Measurements from ENCODE around the gene KLRD1. TPM values are rescaled to one million over a fixed set of nuclear protein-coding genes. Genes with fewer than 3 reads are reported as not detected.

KLRD1 gene
- total and polyA plus RNA-seq, 2 donors (not counting 1 experiment from before 2014, with no cell fraction given) = 0.06 to 0.17 TPM

- Histone ChIP-seq H3K27me3 (ENCODE audit: control insufficient read depth, insufficient read depth, low read length) (no peaks in the 10 kb centered on the region), H3K9ac (ENCODE audit: insufficient read depth, low read length) (no peak overlapping the region), H3K27ac (ENCODE audit: insufficient read depth, low read length) (no peak overlapping the region), H3K79me2 (ENCODE audit: control insufficient read depth, insufficient read depth, low read length) (no peaks in the 10 kb centered on the region), H3K4me1 (ENCODE audit: control insufficient read depth, extremely low read depth, insufficient read depth, low read length) (peaks cover under 1% of the 10 kb centered on the region), H3K9me3 (ENCODE audit: control insufficient read depth, insufficient read depth, low read depth, low read length) (no peaks in the 10 kb centered on the region), H3K4me3 (replicated peaks in 1 of 4; ENCODE audit: control extremely low read depth in 1 of 4, insufficient read depth in 1 of 4, low read depth in 3 of 4, low read length in 4 of 4) (no peak overlapping the region), H4K20me1 (ENCODE audit: control insufficient read depth, extremely low read depth, insufficient read depth, low read length) (no peaks in the 10 kb centered on the region), H3K4me2 (ENCODE audit: extremely low read depth, insufficient read depth, low read length) (no peak overlapping the region), H2AFZ (ENCODE audit: low read length) (no peak overlapping the region), H3K36me3 (ENCODE audit: control insufficient read depth, insufficient read depth, low read length) (no peaks in the 10 kb centered on the region)
- DNase-seq (ENCODE audit: low read depth in 2 of 2) = no peak
- TF ChIP-seq EZH2 (IDR thresholded peaks at IDR 0.05; ENCODE audit: low read length, missing control alignments) = no peak
- no peak for TF ChIP-seq CTCF (conservative IDR thresholded peaks at IDR 0.05 in 1 of 2, IDR thresholded peaks at IDR 0.05 in 1 of 2; ENCODE audit: low read depth in 1 of 2, low read length in 2 of 2)
Observed at GRCh38 chr12:10358969-10359368, 51.3 kb downstream of the KLRD1 start.

- Histone ChIP-seq H3K4me2 (ENCODE audit: extremely low read depth, insufficient read depth, low read length) (no peak overlapping the region), H4K20me1 (ENCODE audit: control insufficient read depth, extremely low read depth, insufficient read depth, low read length) (no peaks in the 10 kb centered on the region), H3K9ac (ENCODE audit: insufficient read depth, low read length) (no peak overlapping the region), H3K4me1 (ENCODE audit: control insufficient read depth, extremely low read depth, insufficient read depth, low read length) (peaks cover 9% of the 10 kb centered on the region), H3K27ac (ENCODE audit: insufficient read depth, low read length) (no peak overlapping the region), H3K36me3 (ENCODE audit: control insufficient read depth, insufficient read depth, low read length) (no peaks in the 10 kb centered on the region), H3K4me3 (replicated peaks in 1 of 4; ENCODE audit: control extremely low read depth in 1 of 4, insufficient read depth in 1 of 4, low read depth in 3 of 4, low read length in 4 of 4) (no peak overlapping the region), H2AFZ (ENCODE audit: low read length) (no peak overlapping the region), H3K79me2 (ENCODE audit: control insufficient read depth, insufficient read depth, low read length) (no peaks in the 10 kb centered on the region), H3K9me3 (ENCODE audit: control insufficient read depth, insufficient read depth, low read depth, low read length) (no peaks in the 10 kb centered on the region), H3K27me3 (ENCODE audit: control insufficient read depth, insufficient read depth, low read length) (no peaks in the 10 kb centered on the region)
- TF ChIP-seq CTCF (conservative IDR thresholded peaks at IDR 0.05 in 1 of 2, IDR thresholded peaks at IDR 0.05 in 1 of 2; ENCODE audit: low read depth in 1 of 2, low read length in 2 of 2) (no peak), EZH2 (IDR thresholded peaks at IDR 0.05; ENCODE audit: low read length, missing control alignments) (no peak)
- DNase-seq (ENCODE audit: low read depth in 2 of 2) = peak in 1 of 2 donors; percentile 29
Observed at GRCh38 chr12:10361084-10361483, 53.4 kb downstream of the KLRD1 start.

GRCh38 chr12:10361622-10362021 lies 54.0 kb downstream of the KLRD1 start:
- H3K9ac ChIP-seq (ENCODE audit: insufficient read depth, low read length) = no peak overlapping the region
- H3K27ac ChIP-seq (ENCODE audit: insufficient read depth, low read length) = no peak overlapping the region
- no peak overlapping the region for H2AFZ ChIP-seq (ENCODE audit: low read length)
- no peaks in the 10 kb centered on the region for H3K27me3 ChIP-seq (ENCODE audit: control insufficient read depth, insufficient read depth, low read length)
- H3K79me2 ChIP-seq (ENCODE audit: control insufficient read depth, insufficient read depth, low read length) = no peaks in the 10 kb centered on the region
- TF ChIP-seq CTCF (conservative IDR thresholded peaks at IDR 0.05 in 1 of 2, IDR thresholded peaks at IDR 0.05 in 1 of 2; ENCODE audit: low read depth in 1 of 2, low read length in 2 of 2) (no peak), EZH2 (IDR thresholded peaks at IDR 0.05; ENCODE audit: low read length, missing control alignments) (no peak)
- no peak overlapping the region for H3K4me2 ChIP-seq (ENCODE audit: extremely low read depth, insufficient read depth, low read length)
- peak; percentile 72 to 80 for DNase-seq (ENCODE audit: low read depth in 2 of 2)
- peaks cover 9% of the 10 kb centered on the region for H3K4me1 ChIP-seq (ENCODE audit: control insufficient read depth, extremely low read depth, insufficient read depth, low read length)
- no peak overlapping the region for H3K4me3 ChIP-seq (replicated peaks in 1 of 4; ENCODE audit: control extremely low read depth in 1 of 4, insufficient read depth in 1 of 4, low read depth in 3 of 4, low read length in 4 of 4)
- H4K20me1 ChIP-seq (ENCODE audit: control insufficient read depth, extremely low read depth, insufficient read depth, low read length) = no peaks in the 10 kb centered on the region
- H3K36me3 ChIP-seq (ENCODE audit: control insufficient read depth, insufficient read depth, low read length) = no peaks in the 10 kb centered on the region
- H3K9me3 ChIP-seq (ENCODE audit: control insufficient read depth, insufficient read depth, low read depth, low read length) = no peaks in the 10 kb centered on the region
